Endometrium (tissue), 2 donors: ENCODE results near the gene MRI1.
"Not testable (repeated sequence)": the region's sequence is repeated elsewhere in the genome, so short reads cannot be mapped to it uniquely, and the experiment has no call there.

Experiments
- FAIRE-seq: peaks from 2 replicates; lab custom pipeline; 2012; peaks lifted over from hg19 to GRCh38; lab: Jason Lieb, UNC
- donor health status: control.
- donor health status: control.

The MRI1 gene

GRCh38 chr19:13764101-13764807 is at the start of gene MRI1:
Gene MRI1, plus strand, starts transcription at chr19:13764522. Its CDS starts 67 bp downstream, at chr19:13764589.
- FAIRE-seq: no peak

GRCh38 chr19:13717194-13717643 is 47.1 kb upstream of the MRI1 start:
- no peak for FAIRE-seq

GRCh38 chr19:13718733-13719132 is 45.6 kb upstream of the MRI1 start:
- no peak for FAIRE-seq

- FAIRE-seq: no peak
Observed at GRCh38 chr19:13722146-13722545, 42.2 kb upstream of the MRI1 start.

GRCh38 chr19:13723206-13723605 is 41.1 kb upstream of the MRI1 start:
- FAIRE-seq: no peak

- no peak for FAIRE-seq
Observed at GRCh38 chr19:13726323-13726722, 38.0 kb upstream of the MRI1 start.

GRCh38 chr19:13727798-13728197 is 36.5 kb upstream of the MRI1 start:
- FAIRE-seq: no peak

- no peak for FAIRE-seq
Observed at GRCh38 chr19:13729859-13730258, 34.5 kb upstream of the MRI1 start.

GRCh38 chr19:13731147-13731964 is 33.0 kb upstream of the MRI1 start:
- FAIRE-seq: peak; percentile 53

- no peak for FAIRE-seq
Observed at GRCh38 chr19:13732337-13732736, 32.0 kb upstream of the MRI1 start.

- FAIRE-seq: no peak
Observed at GRCh38 chr19:13734751-13735150, 29.6 kb upstream of the MRI1 start.

GRCh38 chr19:13738073-13738472 is 26.2 kb upstream of the MRI1 start:
- FAIRE-seq: no peak

- FAIRE-seq: no peak
Observed at GRCh38 chr19:13741893-13742292, 22.4 kb upstream of the MRI1 start.

- FAIRE-seq: no peak
Observed at GRCh38 chr19:13742756-13743155, 21.6 kb upstream of the MRI1 start.

GRCh38 chr19:13744174-13744573 is 20.1 kb upstream of the MRI1 start:
- FAIRE-seq: no peak

- no peak for FAIRE-seq
Observed at GRCh38 chr19:13747098-13747453, 17.2 kb upstream of the MRI1 start.

GRCh38 chr19:13748169-13748828 is 16.0 kb upstream of the MRI1 start:
- no peak for FAIRE-seq

GRCh38 chr19:13751436-13751835 is 12.9 kb upstream of the MRI1 start:
- FAIRE-seq: no peak

GRCh38 chr19:13753622-13754021 is 10.7 kb upstream of the MRI1 start:
- not testable (repeated sequence) for FAIRE-seq

- no peak for FAIRE-seq
Observed at GRCh38 chr19:13756210-13756609, 8.1 kb upstream of the MRI1 start.

GRCh38 chr19:13757805-13758772 is 6.2 kb upstream of the MRI1 start:
- no peak for FAIRE-seq

GRCh38 chr19:13758795-13759194 is 5.5 kb upstream of the MRI1 start:
- FAIRE-seq: no peak
